Ecto neural progenitor cell (in vitro differentiated cells): ENCODE data around the gene ZNF428.
"Not testable (repeated sequence)": the region's sequence is repeated elsewhere in the genome, so short reads cannot be mapped to it uniquely, and the experiment has no call there.

ENCODE experiments used
- DNase-seq: peaks from one replicate; pipeline ENCODE4 v3.0.0-alpha.2; 2018; ENCODE audit warnings: low spot score

The ZNF428 gene

GRCh38 chr19:43592800-43593350 lies 26.6 kb downstream of the ZNF428 start:
- no peak for DNase-seq

GRCh38 chr19:43591904-43592772 lies 27.3 kb downstream of the ZNF428 start:
- DNase-seq = no peak

GRCh38 chr19:43589678-43590077 lies 29.8 kb downstream of the ZNF428 start:
- no peak for DNase-seq

DNA sequence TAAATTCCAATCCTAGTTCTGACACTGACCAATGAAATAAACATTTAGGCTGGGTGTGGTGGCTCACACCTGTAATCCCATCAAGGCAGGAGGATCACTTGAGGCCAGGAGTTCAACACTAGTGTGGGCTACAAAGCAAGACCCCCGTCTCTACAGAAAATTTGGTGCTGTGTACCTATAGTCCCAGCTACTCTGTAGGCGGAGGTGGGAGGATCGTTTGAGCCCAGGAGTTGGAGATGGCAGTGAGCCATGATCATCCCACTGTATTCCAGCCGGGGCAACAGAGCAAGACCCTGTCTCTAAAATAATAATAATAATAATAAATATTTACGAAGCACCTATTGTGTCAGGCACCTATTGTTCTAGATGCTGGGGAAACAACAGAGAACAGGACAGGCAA lies 30.2 kb downstream of the ZNF428 start:
- DNase-seq = no peak

DNA sequence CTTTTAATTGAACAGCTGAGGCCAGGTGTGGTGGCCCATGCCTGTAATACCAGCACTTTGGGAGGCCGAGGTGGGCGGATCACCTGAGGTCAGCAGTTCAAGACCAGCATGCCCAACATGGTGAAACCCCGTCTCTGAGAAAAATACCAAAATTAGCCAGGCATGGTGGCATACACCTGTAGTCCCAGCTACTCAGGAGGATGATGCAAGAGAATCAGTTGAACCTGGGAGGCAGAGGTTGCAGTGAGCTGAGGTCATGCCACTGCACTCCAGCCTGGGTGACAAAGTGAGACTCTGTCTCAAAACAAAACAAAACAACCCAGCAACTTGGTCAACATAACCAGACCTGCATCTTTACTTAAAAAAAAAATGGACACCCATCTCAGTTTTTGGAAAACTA lies 32.4 kb downstream of the ZNF428 start:
- DNase-seq = not testable (repeated sequence)

GRCh38 chr19:43586346-43586745 lies 33.1 kb downstream of the ZNF428 start:
- no peak for DNase-seq

- no peak for DNase-seq
Measured at GRCh38 chr19:43584484-43584883, 34.9 kb downstream of the ZNF428 start.

DNA sequence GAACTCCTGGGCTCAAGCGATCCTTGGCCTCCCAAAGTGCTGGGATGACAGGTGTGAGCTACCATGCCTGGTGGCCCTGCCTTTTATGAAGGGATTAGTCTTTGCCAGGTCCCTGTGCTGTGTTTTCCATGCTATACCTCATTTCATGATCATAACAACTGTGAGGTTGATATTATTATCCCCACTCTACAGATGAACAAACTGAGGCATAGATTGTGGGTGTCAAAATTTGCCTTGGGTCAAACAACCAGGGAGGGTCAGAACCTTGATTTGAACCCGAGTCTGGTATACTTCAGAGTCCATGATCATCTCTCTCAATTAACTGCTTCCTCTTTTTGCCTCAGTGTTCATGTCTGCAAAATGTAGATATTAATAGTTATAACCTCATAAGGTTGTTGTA lies 36.9 kb downstream of the ZNF428 start:
- no peak for DNase-seq

- DNase-seq = no peak
Measured at GRCh38 chr19:43581467-43581866, 38.0 kb downstream of the ZNF428 start.

DNA sequence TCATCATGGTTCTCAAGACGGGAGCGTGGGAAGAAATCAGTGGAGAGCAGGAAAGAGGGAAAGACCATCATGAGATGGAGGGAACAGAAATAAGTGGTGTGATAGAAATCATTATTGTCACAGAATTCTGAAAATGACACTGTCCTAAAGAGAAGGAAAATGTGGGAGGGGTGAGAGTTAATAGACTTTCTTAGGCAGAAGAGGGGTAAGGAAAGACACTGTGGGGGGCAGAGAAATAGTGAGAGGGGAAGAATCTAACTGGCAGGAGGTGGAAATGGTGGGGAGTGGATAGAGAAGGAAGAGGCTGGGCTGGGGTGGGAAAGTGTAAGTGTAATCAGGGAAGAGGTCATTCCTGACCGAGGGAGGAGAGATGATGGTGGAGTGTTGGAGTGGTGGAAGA lies 40.6 kb downstream of the ZNF428 start:
- DNase-seq = no peak

DNA sequence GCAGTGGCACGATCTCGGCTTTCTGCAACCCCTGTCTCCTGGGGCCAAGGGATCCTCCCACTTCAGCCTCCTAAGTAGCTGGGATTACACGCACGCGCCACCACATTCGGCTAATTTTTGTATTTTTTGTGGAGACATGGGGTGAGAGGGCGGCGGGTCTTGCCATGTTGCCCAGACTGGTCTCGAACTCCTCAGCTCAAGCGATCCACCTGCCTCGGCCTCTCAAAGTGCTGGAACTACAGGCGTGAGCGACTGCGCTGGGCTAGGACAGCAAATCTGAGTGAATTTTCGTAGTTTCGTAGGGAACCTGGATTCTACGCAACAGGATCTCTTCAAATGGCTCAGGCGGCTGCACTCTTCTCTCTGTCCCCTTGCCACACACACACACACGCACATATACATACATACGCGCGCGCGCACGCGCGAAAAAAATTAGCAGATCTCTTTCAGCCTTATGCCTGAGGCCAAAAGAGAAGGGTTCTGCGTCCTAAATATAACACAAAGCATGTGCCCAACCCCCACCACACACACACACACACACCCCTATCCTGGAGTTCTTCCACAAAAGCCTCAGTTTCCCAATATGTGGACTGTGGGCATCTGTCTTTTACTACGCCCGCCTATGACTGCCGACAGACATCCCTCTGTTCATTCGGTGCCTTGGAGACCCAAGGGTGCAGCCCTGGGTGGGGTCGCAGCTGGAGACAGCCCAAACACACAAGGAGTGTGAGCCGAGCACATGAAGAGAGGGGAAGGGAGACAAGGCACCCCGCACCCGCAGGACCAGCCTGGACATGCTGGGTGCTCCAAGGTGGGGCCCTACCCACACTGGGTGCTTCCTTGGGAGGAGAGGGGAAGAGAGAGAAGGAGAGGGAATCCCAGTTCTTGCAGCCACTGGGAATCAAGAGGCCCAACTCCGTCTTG lies 43.2 kb downstream of the ZNF428 start:
- no peak for DNase-seq

DNA sequence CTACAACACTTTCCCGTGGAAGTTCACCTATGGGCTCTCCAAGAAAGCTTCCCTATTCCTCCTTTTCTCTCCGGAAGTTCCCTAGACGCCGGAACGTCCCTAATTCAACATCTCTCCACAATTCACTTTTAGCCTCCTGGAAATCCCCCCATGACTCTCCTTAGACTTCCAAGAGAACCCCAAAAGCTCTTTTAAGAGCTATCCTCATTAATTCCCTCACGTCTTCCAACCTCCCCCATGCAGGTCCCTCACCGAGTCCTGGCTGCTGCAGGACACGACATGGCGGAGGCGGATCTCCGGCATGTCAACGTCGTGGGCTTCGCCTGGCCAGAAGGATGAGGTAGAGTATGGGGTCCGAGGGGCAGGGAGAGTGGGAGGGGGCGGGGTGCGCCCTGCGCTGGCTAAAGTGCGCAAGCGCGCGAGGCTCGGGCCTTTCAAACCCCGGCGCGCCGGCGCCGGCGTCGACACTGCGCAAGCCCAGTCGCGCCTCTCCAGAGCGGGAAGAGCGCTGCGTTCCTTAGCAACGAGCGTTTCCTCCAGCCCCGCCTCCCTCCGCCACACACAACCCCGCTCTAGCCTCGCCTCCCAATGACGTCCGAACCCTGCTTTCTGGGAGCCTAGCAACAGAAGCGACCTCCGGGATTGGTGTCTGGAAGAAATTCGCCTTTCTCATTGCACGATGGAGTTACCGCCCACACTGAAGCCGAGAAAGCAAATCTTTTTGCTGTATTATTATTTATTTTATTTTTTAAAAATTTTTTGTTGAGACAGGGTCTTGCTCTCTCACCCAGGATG lies 44.1 kb downstream of the ZNF428 start, which contains the start of the genes PINLYP and XRCC1:
PINLYP (plus strand) TSS at position 646 of the 795 bp plus-strand sequence. CDS start 1,391 bp downstream, outside the sequence.
XRCC1 (minus strand) TSS at position 372 of the 795 bp plus-strand sequence; CDS start at position 303, 69 bp downstream.
- peak; percentile 97 for DNase-seq

DNA sequence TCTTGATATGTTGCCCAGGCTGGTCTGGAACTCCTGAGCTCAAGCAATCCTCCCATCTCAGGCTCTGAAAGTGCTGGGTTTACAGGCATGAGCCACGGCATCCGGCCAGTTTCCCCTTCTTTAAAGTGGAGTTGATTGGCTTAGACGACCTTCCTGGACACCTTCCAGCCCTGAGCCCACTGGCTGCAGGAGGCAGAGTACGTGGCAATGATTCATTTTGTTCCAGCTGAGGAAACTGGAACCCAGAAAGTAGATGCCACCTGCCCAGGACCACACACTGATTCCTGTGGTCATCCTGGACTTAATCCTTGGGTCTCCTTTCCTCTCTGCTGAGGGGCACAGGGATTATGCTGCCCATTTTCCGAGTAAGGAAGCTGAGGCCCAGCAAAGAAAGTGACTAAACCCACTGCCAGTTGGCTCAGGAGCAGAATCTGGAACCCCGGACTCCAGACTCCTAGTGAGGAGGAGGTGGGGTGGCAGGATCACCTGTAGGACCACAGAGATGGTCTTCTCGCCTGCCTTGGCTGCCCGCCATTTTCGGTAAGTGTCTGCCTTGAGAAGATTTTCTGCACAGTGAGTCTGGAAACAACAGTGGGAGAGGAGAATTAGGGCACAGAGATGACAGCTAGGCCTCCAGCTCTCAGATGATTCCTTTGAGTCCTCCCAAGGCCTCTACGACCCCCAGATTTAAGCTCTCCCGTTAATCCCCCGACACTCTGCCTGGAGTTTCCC lies 44.8 kb downstream of the ZNF428 start:
- no peak for DNase-seq

DNA sequence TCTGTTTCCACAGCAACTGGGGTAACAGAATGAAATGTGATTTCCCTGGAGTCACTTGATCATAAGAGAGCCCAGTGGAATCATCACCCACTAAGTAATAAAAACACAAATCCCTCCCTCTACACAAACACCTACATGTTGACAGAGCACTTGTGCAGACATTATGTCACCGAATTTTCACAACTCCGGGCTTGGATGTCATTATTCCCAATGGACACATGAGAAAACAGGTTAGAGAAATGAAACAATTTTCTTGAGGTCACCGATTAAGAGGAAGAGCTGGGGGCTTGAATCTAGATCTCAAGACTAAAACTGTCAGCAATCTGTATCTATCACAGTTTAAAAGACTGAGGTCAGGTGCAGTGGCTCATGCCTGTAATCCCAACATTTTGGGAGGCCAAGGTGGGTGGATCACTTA lies 47.2 kb downstream of the ZNF428 start:
- DNase-seq = no peak

GRCh38 chr19:43570174-43570791 lies 49.1 kb downstream of the ZNF428 start:
- DNase-seq = no peak

GRCh38 chr19:43569657-43570056 lies 49.8 kb downstream of the ZNF428 start:
- no peak for DNase-seq

DNA sequence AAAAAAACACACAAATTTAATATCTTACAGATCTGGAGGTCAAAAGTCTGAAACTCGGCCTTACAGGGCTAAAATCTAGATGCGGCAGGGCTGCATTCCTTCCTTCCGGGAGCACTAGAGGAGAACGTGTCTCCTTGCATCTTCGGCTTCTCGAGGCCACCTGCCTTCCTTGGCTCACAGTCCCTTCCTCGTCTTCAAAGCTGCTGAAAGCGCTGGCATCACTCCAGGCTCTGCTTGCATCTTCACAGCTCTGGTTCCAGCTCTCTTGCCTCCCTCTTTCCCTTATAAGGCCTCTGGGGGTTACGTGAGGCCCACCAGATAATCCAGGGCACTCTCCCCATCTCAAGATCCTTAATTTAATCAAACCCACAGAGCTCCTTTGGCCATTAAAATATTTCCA lies 54.6 kb downstream of the ZNF428 start:
- no peak for DNase-seq

DNA sequence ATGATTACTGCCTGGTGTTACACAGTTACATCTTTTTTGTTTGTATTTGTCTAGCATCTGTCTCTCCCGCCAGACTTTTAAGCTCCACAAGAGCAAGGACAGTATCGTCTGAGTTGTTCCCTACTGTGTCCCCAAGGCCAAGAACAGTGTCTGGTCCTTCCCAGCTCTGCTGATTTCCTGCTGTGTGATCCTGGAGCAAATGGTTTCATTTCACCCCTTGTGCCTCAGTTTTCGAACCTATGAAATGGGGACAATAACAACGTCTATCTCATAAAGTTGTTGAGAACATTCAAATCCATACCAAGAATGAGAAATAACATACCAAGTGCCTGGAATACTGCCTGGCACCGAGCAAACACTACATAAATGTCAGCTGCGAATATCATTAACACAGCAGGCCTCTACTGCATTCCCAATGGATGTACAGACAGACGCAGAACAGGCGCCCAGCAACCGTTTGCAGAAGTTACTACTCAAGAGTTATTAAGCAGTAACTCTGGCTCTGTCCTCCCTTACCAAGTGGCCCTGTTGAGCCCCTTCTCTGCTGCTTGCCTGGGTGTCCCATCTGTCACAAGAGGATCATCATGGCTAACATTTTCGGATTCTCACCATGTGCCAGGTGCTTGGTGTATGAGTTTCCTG lies 55.5 kb downstream of the ZNF428 start:
- DNase-seq = no peak

- DNase-seq = no peak
Measured at GRCh38 chr19:43562698-43563241, 56.7 kb downstream of the ZNF428 start.
